ENCODE data around the gene GRIP1. TPM values are rescaled to one million over a fixed set of nuclear protein-coding genes. Genes with fewer than 3 reads are reported as not detected.

Gene GRIP1
- total RNA-seq, 1 experiment from 2014 or later, result 0.23 TPM

DNA sequence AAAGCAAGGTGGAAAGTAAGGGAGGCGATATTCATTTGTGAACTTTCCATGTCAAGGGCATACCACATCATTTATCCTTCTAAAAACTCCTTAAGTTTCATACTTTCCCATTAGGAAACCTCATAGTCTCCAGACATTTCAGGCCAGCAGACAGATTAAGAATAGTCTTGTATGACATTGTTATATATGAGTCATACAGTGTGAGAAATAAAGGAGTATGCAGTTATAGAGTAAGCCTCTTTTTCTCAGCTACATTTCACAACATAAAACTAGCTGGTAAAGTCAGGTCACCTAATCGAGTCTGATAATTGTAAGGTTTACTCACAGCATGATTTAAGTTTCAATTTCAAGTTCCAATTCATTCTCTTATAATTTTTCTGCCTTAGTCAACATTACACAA lies 164.3 kb downstream of the GRIP1 start:
- DNase-seq, result no peak
- TF ChIP-seq CTCF (IDR thresholded peaks at IDR 0.05; ENCODE audit: insufficient read depth in 1 of 2, low read depth in 1 of 2, low read length in 1 of 2, severe bottlenecking in 1 of 2, unreplicated experiment in 1 of 2), result no peak
- H3K9me3 Mint-ChIP-seq (ENCODE audit: unreplicated experiment), result no peaks in the 10 kb centered on the region
- H3K4me3 ChIP-seq (ENCODE audit: low read depth, low read length), result no peak overlapping the region
- no peaks in the 10 kb centered on the region for H3K4me1 Mint-ChIP-seq (ENCODE audit: low read depth, unreplicated experiment)
- peaks cover 9% of the 10 kb centered on the region for H3K27me3 Mint-ChIP-seq (ENCODE audit: insufficient read depth, unreplicated experiment)
- no peaks in the 10 kb centered on the region for H3K27me3 ChIP-seq (replicated peaks; ENCODE audit: control insufficient read depth, insufficient read depth, low read length)
- no peak overlapping the region for H3K27ac Mint-ChIP-seq (ENCODE audit: unreplicated experiment)
- H3K36me3 ChIP-seq (ENCODE audit: control insufficient read depth, insufficient read depth, low read length), result no peaks in the 10 kb centered on the region
- no peaks in the 10 kb centered on the region for H3K9me3 ChIP-seq
- no peak overlapping the region for H3K4me3 Mint-ChIP-seq (ENCODE audit: unreplicated experiment)
- intact Hi-C loops (cut with micrococcal nuclease; ENCODE audit: unreplicated experiment), result no loop called here
- ChIA-PET CTCF (no interaction called here), POLR2A (no interaction called here)
- no peaks in the 10 kb centered on the region for H3K36me3 Mint-ChIP-seq (ENCODE audit: insufficient read depth, unreplicated experiment)
- no TSS peak for BruUV-seq (replicated peaks)
- no peaks in the 10 kb centered on the region for H3K4me1 ChIP-seq

- intact Hi-C loops (cut with micrococcal nuclease; ENCODE audit: unreplicated experiment), result no loop called here
- Mint-ChIP-seq H3K4me1 (ENCODE audit: low read depth, unreplicated experiment) (no peaks in the 10 kb centered on the region), H3K9me3 (ENCODE audit: unreplicated experiment) (no peaks in the 10 kb centered on the region), H3K4me3 (ENCODE audit: unreplicated experiment) (no peak overlapping the region), H3K36me3 (ENCODE audit: insufficient read depth, unreplicated experiment) (no peaks in the 10 kb centered on the region), H3K27me3 (ENCODE audit: insufficient read depth, unreplicated experiment) (peaks cover 3% of the 10 kb centered on the region), H3K27ac (ENCODE audit: unreplicated experiment) (no peak overlapping the region)
- H3K4me1 ChIP-seq, result no peaks in the 10 kb centered on the region
- no peaks in the 10 kb centered on the region for H3K9me3 ChIP-seq
- no peaks in the 10 kb centered on the region for H3K27me3 ChIP-seq (replicated peaks; ENCODE audit: control insufficient read depth, insufficient read depth, low read length)
- ChIA-PET POLR2A (no interaction called here), CTCF (no interaction called here)
- H3K36me3 ChIP-seq (ENCODE audit: control insufficient read depth, insufficient read depth, low read length), result no peaks in the 10 kb centered on the region
- H3K4me3 ChIP-seq (ENCODE audit: low read depth, low read length), result no peak overlapping the region
- no peak for DNase-seq
- BruUV-seq (replicated peaks), result no TSS peak
- TF ChIP-seq CTCF (IDR thresholded peaks at IDR 0.05; ENCODE audit: insufficient read depth in 1 of 2, low read depth in 1 of 2, low read length in 1 of 2, severe bottlenecking in 1 of 2, unreplicated experiment in 1 of 2), result no peak
Observed at GRCh38 chr12:66508025-66508424, 170.9 kb downstream of the GRIP1 start.

GRCh38 chr12:66503746-66504145 lies 175.1 kb downstream of the GRIP1 start:
- Histone ChIP-seq H3K9me3 (no peaks in the 10 kb centered on the region), H3K27me3 (replicated peaks; ENCODE audit: control insufficient read depth, insufficient read depth, low read length) (no peaks in the 10 kb centered on the region), H3K36me3 (ENCODE audit: control insufficient read depth, insufficient read depth, low read length) (no peaks in the 10 kb centered on the region), H3K4me3 (ENCODE audit: low read depth, low read length) (no peak overlapping the region), H3K4me1 (no peaks in the 10 kb centered on the region)
- H3K27ac Mint-ChIP-seq (ENCODE audit: unreplicated experiment), result no peak overlapping the region
- POLR2A ChIA-PET, result no interaction called here
- peaks cover 2% of the 10 kb centered on the region for H3K27me3 Mint-ChIP-seq (ENCODE audit: insufficient read depth, unreplicated experiment)
- H3K36me3 Mint-ChIP-seq (ENCODE audit: insufficient read depth, unreplicated experiment), result no peaks in the 10 kb centered on the region
- intact Hi-C loops (cut with micrococcal nuclease; ENCODE audit: unreplicated experiment), result no loop called here
- H3K4me3 Mint-ChIP-seq (ENCODE audit: unreplicated experiment), result no peak overlapping the region
- no peak for DNase-seq
- BruUV-seq (replicated peaks), result no TSS peak
- H3K9me3 Mint-ChIP-seq (ENCODE audit: unreplicated experiment), result no peaks in the 10 kb centered on the region
- CTCF ChIA-PET, result no interaction called here
- no peaks in the 10 kb centered on the region for H3K4me1 Mint-ChIP-seq (ENCODE audit: low read depth, unreplicated experiment)
- no peak for TF ChIP-seq CTCF (IDR thresholded peaks at IDR 0.05; ENCODE audit: insufficient read depth in 1 of 2, low read depth in 1 of 2, low read length in 1 of 2, severe bottlenecking in 1 of 2, unreplicated experiment in 1 of 2)
